ENCODE results near the gene ZG16B. TPM values are rescaled to one million over a fixed set of nuclear protein-coding genes. Genes with fewer than 3 reads are reported as not detected.

Gene ZG16B
- polyA plus RNA-seq, 1 experiment: 0.40 TPM

DNA sequence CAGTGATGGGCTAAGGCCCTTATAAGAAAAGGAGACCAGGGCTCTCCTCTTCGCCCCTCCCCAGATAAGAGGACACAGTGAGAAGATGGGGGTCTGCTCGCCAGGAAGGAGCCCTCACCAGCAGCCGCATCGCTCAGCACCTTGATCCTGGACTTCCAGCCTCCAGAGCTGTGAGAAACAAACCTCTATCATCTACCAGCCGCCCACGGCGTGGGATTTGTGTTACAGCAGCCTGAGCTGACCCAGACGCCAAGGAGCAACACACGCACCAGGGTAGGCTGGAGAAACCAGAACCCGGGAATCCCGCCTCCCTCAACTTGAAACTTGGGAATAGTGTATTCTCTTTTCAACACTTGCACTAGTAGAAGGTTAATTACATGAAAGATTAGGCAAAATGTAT, 4.2 kb upstream of the ZG16B start:
- ChIA-PET POLR2A (no interaction called here), CTCF (interaction anchor here (1.0 kb wide), 1 partner anchor 13 kb away, joined by 5 read pairs; no protein-coding TSS in a partner anchor)
- Histone ChIP-seq H3K27me3 (ENCODE audit: control insufficient read depth, insufficient read depth, low read length) (peaks cover 35% of the 10 kb centered on the region), H3K27ac (ENCODE audit: low read depth, low read length) (no peak overlapping the region), H3K9me3 (ENCODE audit: control insufficient read depth, insufficient read depth, low read length) (no peaks in the 10 kb centered on the region; the same call in 1 of the 2 replicates), H3K4me3 (ENCODE audit: low read depth, low read length) (no peak overlapping the region)
- TF ChIP-seq, protein P1, sequence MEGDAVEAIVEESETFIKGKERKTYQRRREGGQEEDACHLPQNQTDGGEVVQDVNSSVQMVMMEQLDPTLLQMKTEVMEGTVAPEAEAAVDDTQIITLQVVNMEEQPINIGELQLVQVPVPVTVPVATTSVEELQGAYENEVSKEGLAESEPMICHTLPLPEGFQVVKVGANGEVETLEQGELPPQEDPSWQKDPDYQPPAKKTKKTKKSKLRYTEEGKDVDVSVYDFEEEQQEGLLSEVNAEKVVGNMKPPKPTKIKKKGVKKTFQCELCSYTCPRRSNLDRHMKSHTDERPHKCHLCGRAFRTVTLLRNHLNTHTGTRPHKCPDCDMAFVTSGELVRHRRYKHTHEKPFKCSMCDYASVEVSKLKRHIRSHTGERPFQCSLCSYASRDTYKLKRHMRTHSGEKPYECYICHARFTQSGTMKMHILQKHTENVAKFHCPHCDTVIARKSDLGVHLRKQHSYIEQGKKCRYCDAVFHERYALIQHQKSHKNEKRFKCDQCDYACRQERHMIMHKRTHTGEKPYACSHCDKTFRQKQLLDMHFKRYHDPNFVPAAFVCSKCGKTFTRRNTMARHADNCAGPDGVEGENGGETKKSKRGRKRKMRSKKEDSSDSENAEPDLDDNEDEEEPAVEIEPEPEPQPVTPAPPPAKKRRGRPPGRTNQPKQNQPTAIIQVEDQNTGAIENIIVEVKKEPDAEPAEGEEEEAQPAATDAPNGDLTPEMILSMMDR (IDR thresholded peaks at IDR 0.05; ENCODE audit: low read depth, low read length): no peak
- no peak for DNase-seq (ENCODE audit: low read depth, low spot score)

DNA sequence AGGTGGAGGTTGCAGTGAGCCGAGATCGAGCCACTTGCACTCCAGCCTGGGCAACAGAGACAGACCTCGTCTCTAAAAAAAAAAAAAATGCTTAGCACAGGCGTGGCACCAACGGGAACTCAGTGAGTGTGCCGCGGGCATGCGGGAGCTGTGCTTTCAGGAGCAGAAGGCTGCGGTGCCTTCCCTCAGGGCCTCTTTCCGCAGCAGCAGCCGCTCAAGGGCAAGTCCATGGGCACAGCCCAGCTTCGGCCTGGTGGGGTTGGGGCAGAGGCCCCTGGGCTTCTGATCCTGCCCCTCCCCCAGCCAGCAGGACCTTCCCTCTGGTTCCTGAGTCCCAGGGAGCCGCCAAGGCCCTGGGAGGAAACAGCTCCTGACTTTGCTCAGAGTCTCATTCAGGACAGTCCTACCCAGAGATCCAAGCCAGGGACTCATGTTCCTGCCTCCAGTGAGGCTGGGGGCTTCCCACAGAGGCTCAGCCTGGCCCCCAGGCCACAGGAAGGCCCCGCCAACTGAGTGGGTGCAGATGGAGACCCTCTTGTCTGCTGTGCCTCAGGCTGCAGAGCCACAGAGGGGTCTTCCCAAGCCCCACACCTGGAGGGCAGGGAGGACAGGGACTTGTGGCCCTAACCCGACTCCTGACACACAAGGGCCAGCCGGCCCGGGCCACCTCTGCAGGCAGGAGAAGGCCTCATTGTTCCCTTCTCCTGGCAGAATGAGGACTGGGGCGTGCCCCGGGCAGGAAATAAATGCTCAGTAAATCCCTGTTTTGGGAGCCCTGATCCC, 3.3 kb upstream of the ZG16B start:
- POLR2A ChIA-PET: no interaction called here
- Histone ChIP-seq H3K27me3 (ENCODE audit: control insufficient read depth, insufficient read depth, low read length) (peaks cover 31% of the 10 kb centered on the region), H3K9me3 (ENCODE audit: control insufficient read depth, insufficient read depth, low read length) (no peaks in the 10 kb centered on the region; the same call in 1 of the 2 replicates), H3K27ac (ENCODE audit: low read depth, low read length) (no peak overlapping the region), H3K4me3 (ENCODE audit: low read depth, low read length) (no peak overlapping the region)
- no peak for DNase-seq (ENCODE audit: low read depth, low spot score)
- CTCF ChIA-PET: interaction anchor here (1.0 kb wide), 1 partner anchor 12 kb away, joined by 5 read pairs; no protein-coding TSS in a partner anchor
- TF ChIP-seq, protein P1 (IDR thresholded peaks at IDR 0.05; ENCODE audit: low read depth, low read length): no peak

DNA sequence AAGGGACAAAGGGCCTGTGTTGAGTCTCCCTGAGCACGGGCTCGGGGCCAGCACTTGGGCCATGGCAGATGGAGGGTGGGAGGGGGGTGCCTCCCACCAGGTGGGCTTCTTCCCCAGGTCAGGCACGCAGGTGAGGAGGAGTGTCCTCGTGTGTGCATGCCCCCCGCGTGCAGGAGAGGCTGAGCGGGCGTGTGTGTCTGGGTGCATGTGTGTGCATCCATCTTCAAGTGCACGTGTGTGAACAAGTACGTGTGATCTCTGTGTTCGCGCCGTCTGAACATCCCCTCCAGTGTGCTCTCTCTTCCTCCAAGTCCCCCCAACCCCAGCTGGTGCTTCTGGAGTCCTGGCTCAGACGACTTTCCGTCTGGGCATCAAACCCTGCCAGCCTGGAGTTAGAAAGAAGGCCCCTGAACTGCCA, 2.7 kb upstream of the ZG16B start:
- no peak for DNase-seq (ENCODE audit: low read depth, low spot score)
- Histone ChIP-seq H3K9me3 (ENCODE audit: control insufficient read depth, insufficient read depth, low read length) (no peaks in the 10 kb centered on the region; the same call in 1 of the 2 replicates), H3K4me3 (ENCODE audit: low read depth, low read length) (no peak overlapping the region), H3K27me3 (ENCODE audit: control insufficient read depth, insufficient read depth, low read length) (peaks cover 26% of the 10 kb centered on the region), H3K27ac (ENCODE audit: low read depth, low read length) (no peak overlapping the region)
- ChIA-PET POLR2A (no interaction called here), CTCF (no interaction called here)
- TF ChIP-seq, protein P1 (IDR thresholded peaks at IDR 0.05; ENCODE audit: low read depth, low read length): no peak

DNA sequence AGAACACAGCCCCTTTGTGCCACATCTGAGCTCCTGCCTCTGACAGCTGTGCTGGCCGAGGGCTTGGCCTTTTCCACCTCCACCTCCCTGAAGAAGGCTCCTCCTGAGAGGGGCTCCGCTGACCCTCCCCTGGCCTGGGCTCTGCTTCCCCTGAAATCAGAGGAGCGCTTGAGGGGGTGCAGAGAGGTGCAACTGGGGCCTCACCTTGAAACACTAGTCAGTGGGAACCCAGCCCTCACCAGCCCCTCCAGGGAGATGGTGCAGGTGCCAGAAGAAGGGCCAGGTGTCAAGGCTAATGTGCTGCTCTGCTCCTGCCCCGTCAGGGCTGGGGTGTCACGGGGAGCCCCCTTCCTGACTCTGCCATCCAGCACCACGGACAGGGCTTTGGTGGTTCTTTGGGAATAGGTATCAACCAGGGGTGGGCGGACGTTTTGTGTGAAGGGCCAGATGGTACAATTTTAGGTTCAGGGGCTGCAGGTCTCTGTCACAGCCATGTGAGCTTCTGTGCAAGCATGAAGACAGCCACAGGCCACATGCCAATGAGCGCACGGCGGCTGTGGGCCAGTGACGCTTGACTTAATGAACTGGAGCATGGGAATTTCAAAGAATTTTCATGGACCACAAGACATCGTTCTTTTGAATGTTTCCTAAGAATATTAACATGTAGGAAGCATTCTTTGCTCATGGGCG, 2.1 kb upstream of the ZG16B start:
- peaks cover 21% of the 10 kb centered on the region for H3K27me3 ChIP-seq (ENCODE audit: control insufficient read depth, insufficient read depth, low read length)
- ChIA-PET POLR2A (no interaction called here), CTCF (no interaction called here)
- no peak overlapping the region for H3K4me3 ChIP-seq (ENCODE audit: low read depth, low read length)
- no peak for DNase-seq (ENCODE audit: low read depth, low spot score)
- no peaks in the 10 kb centered on the region; the same call in 1 of the 2 replicates for H3K9me3 ChIP-seq (ENCODE audit: control insufficient read depth, insufficient read depth, low read length)
- TF ChIP-seq, protein P1 (IDR thresholded peaks at IDR 0.05; ENCODE audit: low read depth, low read length): no peak
- H3K27ac ChIP-seq (ENCODE audit: low read depth, low read length): no peak overlapping the region

DNA sequence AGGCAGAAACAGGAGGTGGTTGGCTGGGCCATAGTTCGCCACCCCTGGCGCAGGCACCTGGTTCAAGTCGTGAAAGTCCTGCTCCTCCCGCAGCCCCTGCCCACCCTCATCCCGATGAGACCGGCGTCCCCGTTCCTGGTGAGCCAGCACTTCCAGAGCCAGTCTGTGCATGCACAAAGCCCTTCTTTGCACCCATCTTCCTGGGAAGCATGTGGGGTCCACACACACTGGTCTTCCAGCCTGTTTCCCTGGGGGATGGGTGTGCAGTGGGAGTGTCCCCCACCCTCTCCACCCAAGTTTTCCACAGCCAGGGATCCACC, 1.6 kb upstream of the ZG16B start:
- TF ChIP-seq, protein P1 (IDR thresholded peaks at IDR 0.05; ENCODE audit: low read depth, low read length): no peak
- Histone ChIP-seq H3K27ac (ENCODE audit: low read depth, low read length) (no peak overlapping the region), H3K4me3 (ENCODE audit: low read depth, low read length) (no peak overlapping the region), H3K9me3 (ENCODE audit: control insufficient read depth, insufficient read depth, low read length) (no peaks in the 10 kb centered on the region; the same call in 1 of the 2 replicates), H3K27me3 (ENCODE audit: control insufficient read depth, insufficient read depth, low read length) (peaks cover 21% of the 10 kb centered on the region)
- DNase-seq (ENCODE audit: low read depth, low spot score): no peak
- CTCF ChIA-PET: no interaction called here
- POLR2A ChIA-PET: no interaction called here

Measured in AG04450 (cell line).